ENCODE measurements around the gene NOTCH2. TPM values are rescaled to one million over a fixed set of nuclear protein-coding genes. Genes with fewer than 3 reads are reported as not detected.

The NOTCH2 gene
- total RNA-seq, 2 donors from 2014 or later, result 90.3 to 95.1 TPM

- Mint-ChIP-seq H3K27me3 (no peaks in the 10 kb centered on the region), H3K4me3 (peak overlapping the region; percentile 21), H3K27ac (peak overlapping the region; percentile 48), H3K4me1 (peaks cover 5% of the 10 kb centered on the region), H3K9me3 (no peaks in the 10 kb centered on the region), H3K36me3 (ENCODE audit: low read depth) (peaks cover 88% of the 10 kb centered on the region)
- ATAC-seq (replicated peaks), result peak; percentile 75
Measured at GRCh38 chr1:119953266-119953998, 116.0 kb downstream of the NOTCH2 start.

- ATAC-seq (replicated peaks), result no peak
- Mint-ChIP-seq H3K27me3 (no peaks in the 10 kb centered on the region), H3K36me3 (ENCODE audit: low read depth) (peaks cover 92% of the 10 kb centered on the region), H3K4me1 (peaks cover 5% of the 10 kb centered on the region), H3K9me3 (no peaks in the 10 kb centered on the region), H3K4me3 (no peak overlapping the region), H3K27ac (no peak overlapping the region)
Measured at GRCh38 chr1:119952496-119952895, 117.0 kb downstream of the NOTCH2 start.

GRCh38 chr1:119948342-119949214 is 120.9 kb downstream of the NOTCH2 start:
- Mint-ChIP-seq H3K27me3 (no peaks in the 10 kb centered on the region), H3K9me3 (no peaks in the 10 kb centered on the region), H3K4me3 (no peak overlapping the region), H3K27ac (no peak overlapping the region), H3K4me1 (peaks cover 5% of the 10 kb centered on the region), H3K36me3 (ENCODE audit: low read depth) (peaks cover 99% of the 10 kb centered on the region)
- ATAC-seq (replicated peaks), result peak; percentile 59

GRCh38 chr1:119947468-119947867 is 122.0 kb downstream of the NOTCH2 start:
- no peak for ATAC-seq (replicated peaks)
- Mint-ChIP-seq H3K4me3 (no peak overlapping the region), H3K9me3 (no peaks in the 10 kb centered on the region), H3K27ac (no peak overlapping the region), H3K36me3 (ENCODE audit: low read depth) (peaks cover 99% of the 10 kb centered on the region), H3K4me1 (no peaks in the 10 kb centered on the region), H3K27me3 (no peaks in the 10 kb centered on the region)

GRCh38 chr1:119946724-119947123 is 122.7 kb downstream of the NOTCH2 start:
- H3K27me3 Mint-ChIP-seq, result no peaks in the 10 kb centered on the region
- no peak overlapping the region for H3K27ac Mint-ChIP-seq
- H3K4me3 Mint-ChIP-seq, result no peak overlapping the region
- H3K9me3 Mint-ChIP-seq, result no peaks in the 10 kb centered on the region
- H3K4me1 Mint-ChIP-seq, result no peaks in the 10 kb centered on the region
- no peak for ATAC-seq (replicated peaks)
- H3K36me3 Mint-ChIP-seq (ENCODE audit: low read depth), result peaks cover 99% of the 10 kb centered on the region

GRCh38 chr1:119943216-119943615 is 126.2 kb downstream of the NOTCH2 start:
- Mint-ChIP-seq H3K27ac (no peak overlapping the region), H3K27me3 (no peaks in the 10 kb centered on the region), H3K36me3 (ENCODE audit: low read depth) (peaks cover 95% of the 10 kb centered on the region), H3K4me3 (no peak overlapping the region), H3K4me1 (no peaks in the 10 kb centered on the region), H3K9me3 (no peaks in the 10 kb centered on the region)
- no peak for ATAC-seq (replicated peaks)

- no peak for ATAC-seq (replicated peaks)
- H3K27ac Mint-ChIP-seq, result no peak overlapping the region
- H3K27me3 Mint-ChIP-seq, result no peaks in the 10 kb centered on the region
- no peaks in the 10 kb centered on the region for H3K9me3 Mint-ChIP-seq
- peaks cover 94% of the 10 kb centered on the region for H3K36me3 Mint-ChIP-seq (ENCODE audit: low read depth)
- H3K4me1 Mint-ChIP-seq, result no peaks in the 10 kb centered on the region
- H3K4me3 Mint-ChIP-seq, result no peak overlapping the region
Measured at GRCh38 chr1:119941392-119941791, 128.1 kb downstream of the NOTCH2 start.

- H3K36me3 Mint-ChIP-seq (ENCODE audit: low read depth), result peaks cover 94% of the 10 kb centered on the region
- no peaks in the 10 kb centered on the region for H3K4me1 Mint-ChIP-seq
- H3K4me3 Mint-ChIP-seq, result no peak overlapping the region
- H3K9me3 Mint-ChIP-seq, result no peaks in the 10 kb centered on the region
- H3K27me3 Mint-ChIP-seq, result no peaks in the 10 kb centered on the region
- peak overlapping the region; percentile 17 for H3K27ac Mint-ChIP-seq
- no peak for ATAC-seq (replicated peaks)
Measured at GRCh38 chr1:119940697-119941096, 128.8 kb downstream of the NOTCH2 start.

GRCh38 chr1:119937198-119937597 is 132.3 kb downstream of the NOTCH2 start:
- Mint-ChIP-seq H3K4me1 (no peaks in the 10 kb centered on the region), H3K4me3 (no peak overlapping the region), H3K9me3 (peaks cover 5% of the 10 kb centered on the region), H3K27ac (no peak overlapping the region), H3K27me3 (no peaks in the 10 kb centered on the region), H3K36me3 (ENCODE audit: low read depth) (peaks cover 94% of the 10 kb centered on the region)
- no peak for ATAC-seq (replicated peaks)

- no peak for ATAC-seq (replicated peaks)
- Mint-ChIP-seq H3K27ac (no peak overlapping the region), H3K9me3 (peaks cover 5% of the 10 kb centered on the region), H3K27me3 (no peaks in the 10 kb centered on the region), H3K4me1 (no peaks in the 10 kb centered on the region), H3K4me3 (no peak overlapping the region), H3K36me3 (ENCODE audit: low read depth) (peaks cover 91% of the 10 kb centered on the region)
Measured at GRCh38 chr1:119935915-119936314, 133.5 kb downstream of the NOTCH2 start.

- Mint-ChIP-seq H3K27me3 (no peaks in the 10 kb centered on the region), H3K27ac (no peak overlapping the region), H3K4me1 (no peaks in the 10 kb centered on the region), H3K36me3 (ENCODE audit: low read depth) (peaks cover 87% of the 10 kb centered on the region), H3K9me3 (peaks cover 5% of the 10 kb centered on the region), H3K4me3 (no peak overlapping the region)
- no peak for ATAC-seq (replicated peaks)
Measured at GRCh38 chr1:119935373-119935772, 134.1 kb downstream of the NOTCH2 start.

GRCh38 chr1:119933397-119933796 is 136.1 kb downstream of the NOTCH2 start:
- no peaks in the 10 kb centered on the region for H3K4me1 Mint-ChIP-seq
- H3K9me3 Mint-ChIP-seq, result peaks cover 5% of the 10 kb centered on the region
- ATAC-seq (replicated peaks), result no peak
- peaks cover 90% of the 10 kb centered on the region for H3K36me3 Mint-ChIP-seq (ENCODE audit: low read depth)
- H3K27ac Mint-ChIP-seq, result no peak overlapping the region
- H3K4me3 Mint-ChIP-seq, result no peak overlapping the region
- H3K27me3 Mint-ChIP-seq, result no peaks in the 10 kb centered on the region

GRCh38 chr1:119929643-119930315 is 139.7 kb downstream of the NOTCH2 start:
- H3K27ac Mint-ChIP-seq, result no peak overlapping the region
- no peaks in the 10 kb centered on the region for H3K27me3 Mint-ChIP-seq
- no peaks in the 10 kb centered on the region for H3K4me1 Mint-ChIP-seq
- ATAC-seq (replicated peaks), result no peak
- peaks cover 93% of the 10 kb centered on the region for H3K36me3 Mint-ChIP-seq (ENCODE audit: low read depth)
- H3K9me3 Mint-ChIP-seq, result peaks cover 5% of the 10 kb centered on the region
- no peak overlapping the region for H3K4me3 Mint-ChIP-seq

- ATAC-seq (replicated peaks), result no peak
- H3K36me3 Mint-ChIP-seq (ENCODE audit: low read depth), result peaks cover 96% of the 10 kb centered on the region
- H3K4me3 Mint-ChIP-seq, result no peak overlapping the region
- no peaks in the 10 kb centered on the region for H3K27me3 Mint-ChIP-seq
- no peaks in the 10 kb centered on the region for H3K9me3 Mint-ChIP-seq
- no peaks in the 10 kb centered on the region for H3K4me1 Mint-ChIP-seq
- H3K27ac Mint-ChIP-seq, result no peak overlapping the region
Measured at GRCh38 chr1:119926553-119926952, 142.9 kb downstream of the NOTCH2 start.
